Left kidney (tissue), 2 donors: ENCODE results near the gene GSS. TPM values are rescaled to one million over a fixed set of nuclear protein-coding genes. Genes with fewer than 3 reads are reported as not detected.
"Not testable (repeated sequence)": the region's sequence is repeated elsewhere in the genome, so short reads cannot be mapped to it uniquely, and the experiment has no call there.

Source experiments
- DNase-seq: peaks from one replicate; pipeline ENCODE4 v3.0.0-alpha.2; 2013
- polyA plus RNA-seq: library from polyadenylated mRNA; unstranded; fragments of 120-200 nt; gene quantifications from one replicate; pipeline ENCODE4 v1.2.1, GENCODE V29; 2013; ENCODE audit not compliant: insufficient read length

GSS gene
- polyA plus RNA-seq, 1 donor: 58.8 TPM

- DNase-seq: no peak
These were observed 47.8 kb downstream of the GSS start for GRCh38 chr20:34907616-34908469.

- no peak for DNase-seq
These were observed 51.4 kb downstream of the GSS start for GRCh38 chr20:34904202-34904621.

- DNase-seq: not testable (repeated sequence)
These were observed 56.9 kb downstream of the GSS start for GRCh38 chr20:34898731-34899130.

GRCh38 chr20:34898129-34898528 lies 57.5 kb downstream of the GSS start:
- not testable (repeated sequence) for DNase-seq

GRCh38 chr20:34896086-34896621 lies 59.5 kb downstream of the GSS start:
- no peak for DNase-seq

GRCh38 chr20:34895465-34895864 lies 60.1 kb downstream of the GSS start:
- DNase-seq: no peak

- no peak for DNase-seq
These were observed 60.9 kb downstream of the GSS start for GRCh38 chr20:34894723-34895122.

GRCh38 chr20:34892671-34893070 lies 62.9 kb downstream of the GSS start:
- no peak for DNase-seq

- no peak for DNase-seq
These were observed 64.2 kb downstream of the GSS start for GRCh38 chr20:34891166-34892062.

GRCh38 chr20:34888468-34888867 lies 67.1 kb downstream of the GSS start:
- DNase-seq: no peak

GRCh38 chr20:34887023-34887422 lies 68.6 kb downstream of the GSS start:
- no peak for DNase-seq

- DNase-seq: no peak
These were observed 69.5 kb downstream of the GSS start for GRCh38 chr20:34886122-34886521.

GRCh38 chr20:34884260-34884659 lies 71.3 kb downstream of the GSS start:
- DNase-seq: no peak

GRCh38 chr20:34883809-34884208 lies 71.8 kb downstream of the GSS start:
- DNase-seq: no peak

GRCh38 chr20:34883087-34883688 lies 72.4 kb downstream of the GSS start:
- DNase-seq: no peak

- no peak for DNase-seq
These were observed 73.9 kb downstream of the GSS start for GRCh38 chr20:34881689-34882088.

GRCh38 chr20:34880971-34881370 lies 74.6 kb downstream of the GSS start:
- not testable (repeated sequence) for DNase-seq

- no peak for DNase-seq
These were observed 75.3 kb downstream of the GSS start for GRCh38 chr20:34880215-34880850.
